Measurements from ENCODE around the gene MTUS2. TPM values are rescaled to one million over a fixed set of nuclear protein-coding genes. Genes with fewer than 3 reads are reported as not detected.
"Not testable (repeated sequence)": the region's sequence is repeated elsewhere in the genome, so short reads cannot be mapped to it uniquely, and the experiment has no call there.

MTUS2 gene
- polyA plus RNA-seq, 4 donors: 0.74 to 6.2 (median 1.6) TPM

DNA sequence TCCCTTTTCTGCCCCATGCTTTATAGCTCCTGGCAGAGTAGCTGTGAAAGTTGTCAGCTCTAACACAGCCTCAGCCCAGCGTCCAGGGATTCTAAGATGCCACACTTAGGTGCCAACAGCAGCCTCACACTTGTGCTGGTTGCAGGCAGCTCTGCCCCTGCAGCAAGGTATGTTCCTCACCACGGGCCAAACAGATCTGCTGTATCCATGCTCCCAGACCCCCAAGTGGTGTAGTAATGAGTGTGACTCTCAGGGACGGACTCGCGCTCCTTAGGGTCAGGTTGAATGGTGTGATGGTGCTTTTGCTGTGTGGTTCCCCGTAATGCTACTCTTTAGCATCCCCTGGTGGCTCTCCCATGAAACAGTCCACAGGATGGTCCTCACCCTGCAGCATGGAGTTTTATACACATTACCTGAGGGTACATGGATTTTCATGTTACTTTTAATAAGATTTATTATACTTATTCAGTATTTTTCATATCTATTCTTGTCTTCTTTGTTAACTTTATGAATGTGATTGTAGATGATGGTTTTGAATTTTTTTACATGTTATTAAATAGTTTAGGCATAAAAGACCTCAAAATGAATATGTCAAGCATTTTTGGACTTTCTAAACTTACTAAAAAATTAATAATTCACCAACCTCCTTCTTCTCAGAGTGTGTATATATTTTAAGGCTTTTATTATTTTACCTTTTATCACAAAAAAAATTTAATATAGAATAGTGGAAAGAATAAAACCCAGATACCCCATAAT lies 542.9 kb downstream of the MTUS2 start:
- DNase-seq (ENCODE audit: low read depth in 4 of 4, low spot score in 3 of 4): peak; percentile 29 to 60 (median 36)

DNA sequence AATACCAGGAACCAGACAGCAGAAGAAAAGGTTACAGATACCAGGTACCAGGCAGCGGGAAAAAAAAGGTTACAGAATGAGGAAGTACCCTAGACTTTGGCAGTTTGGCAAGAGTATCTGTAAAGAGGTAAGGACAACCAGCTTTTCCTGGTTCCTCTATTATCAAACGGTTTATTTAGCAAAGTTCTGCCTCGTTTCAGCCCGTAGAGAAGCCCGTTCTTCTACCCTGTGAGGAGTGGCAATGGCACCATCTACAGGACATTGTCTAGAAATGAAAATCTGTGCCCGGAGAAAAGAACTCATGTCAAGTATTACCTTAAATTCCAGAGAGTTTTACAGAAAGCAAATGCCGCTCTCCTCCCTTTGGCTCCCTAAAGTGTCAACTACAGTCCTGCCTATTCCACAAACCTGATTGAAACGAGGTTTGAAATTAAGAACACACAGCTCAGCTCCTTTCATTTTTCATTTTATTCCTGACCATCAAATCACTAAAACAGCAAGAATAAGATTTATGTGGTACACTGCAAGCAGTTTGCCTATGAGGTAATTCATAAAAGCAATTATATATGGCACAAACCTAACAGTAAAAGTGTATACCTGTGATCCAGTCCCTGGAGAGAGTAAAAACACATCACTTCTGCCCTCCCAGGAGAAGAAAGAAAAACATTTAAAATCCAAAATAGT lies 549.1 kb downstream of the MTUS2 start:
- DNase-seq (ENCODE audit: low read depth in 4 of 4, low spot score in 3 of 4): peak in 3 of 4 donors; percentile 18 to 35 (median 20)

DNA sequence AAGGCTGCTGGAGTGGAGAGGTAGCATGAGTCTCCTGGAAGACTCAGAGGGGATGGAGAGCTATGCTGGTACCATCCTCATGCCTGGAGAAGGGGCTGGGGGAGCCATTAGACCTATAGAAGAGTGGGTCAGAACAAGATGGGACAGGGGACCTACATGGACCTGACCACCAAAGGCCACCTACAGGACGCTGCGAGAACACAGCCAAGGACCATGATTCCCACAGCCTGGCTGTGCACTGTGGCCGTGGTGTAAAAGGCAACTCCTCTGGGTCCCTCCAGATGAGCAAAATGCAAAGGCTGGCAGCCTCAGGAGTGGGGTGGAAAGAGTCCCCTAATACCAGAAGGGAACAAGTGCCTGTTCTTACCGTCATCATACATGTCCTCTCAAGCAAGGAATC lies 559.1 kb downstream of the MTUS2 start:
- no peak for DNase-seq (ENCODE audit: low read depth in 4 of 4, low spot score in 3 of 4)

DNA sequence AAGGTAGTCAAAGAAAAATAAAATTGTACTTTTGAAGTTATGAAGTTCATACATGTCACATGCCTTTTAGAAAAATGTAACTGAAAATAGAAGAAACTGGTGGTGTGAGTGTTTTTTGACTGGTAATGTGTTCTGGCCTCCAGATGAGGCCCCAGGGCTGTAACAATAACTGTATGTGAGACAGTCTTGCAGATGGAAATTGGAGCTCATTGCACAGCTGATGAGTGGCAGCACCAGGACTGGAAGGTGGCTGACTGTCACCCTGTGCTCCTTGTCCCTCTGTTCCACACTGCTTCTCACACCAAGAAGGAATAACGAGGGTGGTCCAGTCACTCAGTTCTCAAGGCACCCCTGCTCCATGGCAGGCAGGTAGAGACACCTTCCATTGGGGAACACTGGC lies 559.7 kb downstream of the MTUS2 start:
- DNase-seq (ENCODE audit: low read depth in 4 of 4, low spot score in 3 of 4): no peak

DNA sequence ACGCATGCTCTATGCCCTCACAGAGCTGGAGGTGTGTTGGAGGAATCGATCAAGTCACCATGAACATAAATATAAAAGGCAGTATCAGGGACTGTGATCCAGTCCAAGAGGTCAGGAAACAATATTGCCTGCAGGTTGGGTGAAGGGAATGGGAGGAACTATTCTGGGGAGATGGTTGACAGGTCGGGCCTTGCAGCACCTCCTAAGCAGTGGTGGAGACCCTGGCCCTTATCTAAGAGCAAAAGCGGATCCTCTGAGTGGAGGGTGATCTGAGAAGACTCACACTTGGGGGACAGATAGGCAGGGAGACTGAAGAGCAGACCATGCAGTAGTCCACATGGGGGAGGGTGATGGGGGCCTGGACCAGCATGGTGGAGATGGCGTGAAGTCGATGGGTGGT lies 561.9 kb downstream of the MTUS2 start:
- DNase-seq (ENCODE audit: low read depth in 4 of 4, low spot score in 3 of 4): no peak

DNA sequence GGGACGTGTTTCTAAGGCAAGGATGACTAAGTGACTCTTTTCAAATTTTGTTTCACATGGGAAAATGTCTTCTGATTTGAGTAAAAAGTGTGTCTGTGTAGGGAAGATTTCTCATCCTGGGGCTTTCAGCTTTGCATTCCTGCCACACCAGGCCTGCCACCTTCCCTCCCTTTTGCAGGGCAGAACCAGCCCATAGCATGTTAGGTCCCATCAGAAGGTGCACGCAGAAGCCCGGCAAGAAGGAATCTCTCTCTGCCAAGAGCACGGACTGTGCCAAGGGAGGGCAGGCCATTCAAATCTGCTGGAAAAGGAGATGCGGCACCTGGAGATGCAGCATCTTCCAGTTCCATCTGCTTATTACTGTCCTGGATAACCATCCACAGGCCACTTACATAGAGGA lies 563.3 kb downstream of the MTUS2 start:
- no peak for DNase-seq (ENCODE audit: low read depth in 4 of 4, low spot score in 3 of 4)

DNA sequence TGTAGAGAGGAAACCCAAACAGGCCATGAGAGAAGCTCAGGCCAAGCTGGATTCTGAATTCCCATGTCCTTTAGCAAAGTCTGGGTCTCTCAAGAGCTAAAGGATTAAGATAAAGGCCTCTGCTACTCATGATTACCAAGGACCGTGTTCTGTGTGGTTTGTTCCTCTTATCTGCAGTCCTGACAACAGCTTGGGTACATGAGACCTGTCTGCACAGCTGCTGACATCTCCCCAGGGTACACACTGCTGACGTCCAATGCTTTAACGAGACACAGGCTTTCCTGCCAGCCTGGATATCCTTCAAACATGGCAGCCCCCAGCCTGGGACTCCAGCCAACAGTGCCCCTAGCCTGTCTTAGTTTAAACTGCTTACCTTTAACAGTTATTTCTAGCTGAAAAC lies 564.3 kb downstream of the MTUS2 start:
- DNase-seq (ENCODE audit: low read depth in 4 of 4, low spot score in 3 of 4): no peak

DNA sequence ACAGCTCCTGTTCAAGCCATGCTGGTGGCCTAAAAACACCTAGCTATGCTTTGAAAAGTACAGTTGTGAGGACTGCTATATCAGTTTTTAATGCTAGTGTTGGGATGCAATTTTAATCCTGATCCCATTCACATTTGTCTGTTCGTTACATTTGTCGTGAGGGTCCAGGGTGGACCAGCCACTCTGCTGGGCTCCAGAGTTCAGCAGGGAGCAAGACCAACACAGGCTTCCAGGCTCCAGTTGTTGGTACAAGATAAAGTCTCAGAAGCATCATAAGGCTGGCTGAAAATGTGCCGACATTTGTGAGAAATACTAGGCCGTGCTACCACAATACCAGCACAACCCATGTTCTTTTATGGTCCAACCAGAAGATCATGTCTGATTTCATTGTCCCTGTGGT lies 564.7 kb downstream of the MTUS2 start:
- DNase-seq (ENCODE audit: low read depth in 4 of 4, low spot score in 3 of 4): no peak

DNA sequence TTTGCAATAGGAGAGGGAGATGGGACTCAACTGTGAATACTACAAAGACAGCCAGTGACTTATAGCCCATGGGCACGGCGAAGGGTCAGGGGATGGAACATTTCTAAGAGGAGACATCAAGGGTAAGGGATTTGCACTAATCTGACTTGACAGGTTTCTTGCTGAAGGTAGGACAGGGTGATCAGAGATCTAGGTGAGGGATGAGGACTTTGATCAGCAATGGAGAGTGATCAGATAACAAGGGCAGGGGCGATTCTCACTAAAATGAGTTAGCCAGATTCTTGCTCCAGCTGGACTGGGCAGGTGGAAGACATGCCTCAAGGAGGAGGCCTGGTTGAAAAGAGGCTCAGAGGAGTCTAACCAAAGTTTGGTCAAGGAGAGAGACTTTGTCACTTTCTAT lies 566.1 kb downstream of the MTUS2 start:
- DNase-seq (ENCODE audit: low read depth in 4 of 4, low spot score in 3 of 4): no peak

DNA sequence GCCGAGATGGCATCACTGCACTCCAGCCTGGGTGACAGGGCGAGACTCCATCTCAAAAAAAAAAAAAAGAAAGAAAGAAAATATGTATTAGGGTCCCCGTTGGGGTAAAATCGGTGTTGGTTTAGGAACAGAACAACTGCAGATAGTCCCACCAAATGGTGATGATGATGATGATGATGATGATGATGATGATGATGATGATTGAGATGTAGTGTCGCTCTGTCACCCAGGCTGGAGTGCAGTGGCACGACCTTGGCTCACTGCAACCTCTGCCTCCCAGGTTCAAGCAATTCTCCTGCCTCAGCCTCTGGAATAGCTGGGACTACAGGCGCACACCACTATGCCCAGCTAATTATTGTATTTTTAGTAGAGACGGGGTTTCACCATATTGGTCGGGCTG lies 570.5 kb downstream of the MTUS2 start:
- DNase-seq (ENCODE audit: low read depth in 4 of 4, low spot score in 3 of 4): not testable (repeated sequence)

DNA sequence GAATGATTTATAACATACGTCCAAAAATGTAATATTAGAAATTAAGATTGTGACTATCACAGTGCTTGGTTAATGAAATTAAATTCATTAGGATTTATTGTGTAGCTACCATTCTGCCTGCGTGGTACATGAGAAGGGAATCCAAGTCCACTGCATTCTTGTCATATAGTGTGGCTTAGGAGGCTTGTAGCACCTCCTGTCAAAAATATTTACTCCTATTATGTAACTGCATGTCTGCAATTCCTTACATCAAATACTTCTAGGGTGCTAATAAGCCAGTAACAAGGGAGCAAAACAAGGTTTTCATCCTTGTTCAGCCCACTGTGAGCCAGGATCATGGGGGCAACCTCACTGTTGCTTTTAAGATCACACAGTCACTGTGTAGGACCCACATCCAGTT lies 576.3 kb downstream of the MTUS2 start:
- DNase-seq (ENCODE audit: low read depth in 4 of 4, low spot score in 3 of 4): no peak

DNA sequence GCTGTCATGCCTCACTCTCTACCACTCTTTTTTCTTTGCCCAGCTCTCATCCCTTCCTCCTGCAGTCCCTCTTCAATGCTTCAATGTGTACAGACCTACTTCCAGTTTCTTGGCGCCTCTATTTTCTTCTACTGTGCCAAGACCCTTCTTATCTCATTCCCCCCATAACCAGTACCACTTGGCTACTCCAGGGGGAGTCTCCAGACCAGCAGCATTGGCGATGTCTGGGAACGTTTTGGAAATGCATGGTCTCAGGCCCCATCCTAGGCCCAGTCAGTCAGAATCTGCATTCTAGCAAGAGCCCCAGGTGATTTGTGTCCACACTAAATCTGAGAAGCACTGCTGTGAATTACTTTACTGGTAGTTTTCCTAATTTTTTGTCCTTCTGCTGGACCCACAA lies 577.1 kb downstream of the MTUS2 start:
- no peak for DNase-seq (ENCODE audit: low read depth in 4 of 4, low spot score in 3 of 4)

DNA sequence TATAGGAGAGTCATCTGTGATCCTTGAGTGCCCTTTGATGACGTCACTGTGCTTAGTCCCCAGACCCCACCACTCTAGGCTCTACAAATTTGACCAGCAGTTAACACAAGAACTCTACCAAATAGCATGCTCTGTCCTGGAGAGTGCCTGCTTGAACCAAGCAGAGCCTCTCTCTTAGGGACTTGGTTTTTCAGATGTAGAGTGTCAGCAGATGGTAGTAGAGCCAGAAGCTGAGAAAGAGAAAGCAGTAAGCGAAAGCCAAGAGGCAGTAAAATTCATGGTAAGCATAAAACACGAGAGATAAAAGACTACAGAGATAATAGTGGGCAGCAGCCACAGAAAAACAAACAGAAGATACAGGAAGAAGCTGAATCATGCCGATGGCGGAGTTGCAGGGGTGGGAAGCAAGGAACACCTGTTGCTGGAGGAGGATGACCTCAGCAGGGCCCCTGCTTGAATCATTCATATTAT lies 582.1 kb downstream of the MTUS2 start:
- DNase-seq (ENCODE audit: low read depth in 4 of 4, low spot score in 3 of 4): no peak

DNA sequence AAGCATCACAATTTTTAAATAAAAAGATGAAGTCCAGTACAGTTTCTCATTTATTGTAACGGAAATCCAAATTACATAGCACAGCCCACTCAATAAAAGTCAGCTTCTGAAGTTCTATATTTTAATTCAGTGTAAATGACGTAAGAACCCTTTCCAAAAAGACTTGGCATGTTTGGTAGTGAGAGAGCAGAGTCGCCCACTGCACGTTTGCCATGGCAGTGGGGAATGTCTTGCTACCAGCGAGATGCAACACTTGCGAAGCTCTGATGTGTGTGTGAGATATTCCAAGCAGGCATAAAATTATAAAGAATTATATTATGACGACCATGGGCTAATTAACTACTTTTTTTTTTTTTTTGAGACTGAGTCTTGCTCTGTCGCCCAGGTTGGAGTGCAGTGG lies 585.3 kb downstream of the MTUS2 start:
- DNase-seq (ENCODE audit: low read depth in 4 of 4, low spot score in 3 of 4): no peak

DNA sequence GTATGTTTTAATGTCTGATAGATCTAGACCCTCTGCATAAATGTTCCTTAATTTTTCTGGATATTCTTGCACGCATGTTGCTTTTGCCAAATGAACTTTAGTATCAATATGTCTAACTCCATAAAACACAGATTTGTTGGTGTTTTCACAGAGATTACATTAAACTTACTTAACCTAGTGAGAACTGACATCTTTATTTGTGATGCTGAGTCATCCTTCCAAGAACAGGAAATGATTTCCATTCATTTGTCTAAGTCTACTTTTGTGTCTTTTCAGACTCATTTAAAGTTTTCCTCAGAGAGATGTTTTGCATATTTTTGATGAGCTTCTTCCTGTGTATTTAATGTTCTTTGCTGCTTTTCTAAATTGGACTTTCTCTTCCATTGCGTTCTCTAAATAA lies 591.3 kb downstream of the MTUS2 start:
- no peak for DNase-seq (ENCODE audit: low read depth in 4 of 4, low spot score in 3 of 4)

DNA sequence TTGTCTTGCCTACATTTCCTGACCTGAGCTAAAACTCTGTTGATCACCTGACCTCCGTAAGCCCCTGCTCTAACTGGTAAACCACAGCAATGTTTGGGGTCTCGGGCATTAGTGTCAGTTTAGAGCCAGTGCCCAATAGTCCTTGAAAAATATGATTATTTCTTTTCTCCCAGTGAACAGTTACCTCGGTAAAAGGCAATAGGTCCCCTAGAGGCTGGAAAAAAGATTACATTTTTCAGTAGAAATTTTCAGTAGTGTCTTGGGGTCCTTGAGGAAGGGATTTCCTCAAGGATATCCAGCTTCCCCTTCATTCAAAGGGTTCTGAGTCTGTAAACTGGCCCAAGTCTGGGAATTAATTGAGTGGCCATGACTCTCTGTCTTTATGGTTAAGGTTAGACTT lies 597.9 kb downstream of the MTUS2 start:
- no peak for DNase-seq (ENCODE audit: low read depth in 4 of 4, low spot score in 3 of 4)

DNA sequence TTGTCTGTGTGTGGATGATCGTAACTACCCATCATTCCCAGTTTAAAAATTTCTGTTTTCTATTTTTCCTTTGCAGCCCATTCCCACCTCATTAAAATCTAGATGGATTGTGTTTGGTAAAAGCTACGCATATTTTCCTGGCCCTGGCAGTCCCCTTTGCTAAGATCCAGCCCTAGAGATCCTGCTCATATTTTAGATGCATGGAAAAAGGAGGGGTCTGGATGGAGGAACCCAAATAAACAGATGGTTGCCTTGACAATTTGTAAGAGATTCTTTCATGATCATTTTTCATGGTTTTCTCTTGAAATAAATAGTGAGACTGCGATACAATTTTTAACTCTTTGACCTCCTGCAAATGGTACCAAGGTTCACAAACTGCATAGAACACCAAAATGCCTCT lies 601.0 kb downstream of the MTUS2 start:
- DNase-seq (ENCODE audit: low read depth in 4 of 4, low spot score in 3 of 4): no peak

DNA sequence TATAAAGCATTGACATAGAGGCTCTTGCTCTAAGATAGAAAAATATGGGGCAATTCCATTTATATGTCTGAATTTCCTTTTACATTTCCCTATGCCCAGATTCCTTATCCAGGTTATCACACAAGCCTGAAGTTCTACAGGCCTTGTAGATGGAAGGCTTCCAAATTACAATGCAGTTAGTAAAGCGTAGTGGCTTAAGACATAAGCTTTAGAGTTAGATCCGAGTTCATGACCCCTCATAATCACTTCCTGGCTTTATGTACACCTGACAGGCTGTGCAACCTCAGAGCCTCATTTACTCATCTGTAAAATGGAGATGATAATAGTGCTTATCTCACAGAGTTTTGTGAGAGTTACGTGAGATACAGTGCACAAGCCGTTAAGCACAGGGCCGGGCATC lies 601.9 kb downstream of the MTUS2 start:
- no peak for DNase-seq (ENCODE audit: low read depth in 4 of 4, low spot score in 3 of 4)

DNA sequence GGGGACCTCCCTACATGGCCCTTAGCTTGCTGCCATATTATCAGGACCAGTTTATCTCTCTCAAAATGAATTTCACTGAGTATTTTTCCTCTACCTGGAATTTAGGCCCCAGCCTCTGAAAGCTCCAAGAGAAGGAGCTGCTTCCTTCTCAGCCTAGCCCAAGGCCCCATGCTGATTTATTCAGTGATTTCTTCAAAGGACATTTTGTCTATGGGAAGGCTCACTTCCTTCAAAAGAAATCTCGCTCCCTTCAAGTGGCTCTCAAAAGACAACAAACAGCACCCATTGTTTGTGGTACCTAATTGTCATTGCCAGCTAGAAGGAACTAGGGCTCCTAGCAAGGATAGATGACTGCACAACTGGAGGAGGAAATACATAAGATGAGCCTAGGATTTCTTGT lies 602.9 kb downstream of the MTUS2 start:
- no peak for DNase-seq (ENCODE audit: low read depth in 4 of 4, low spot score in 3 of 4)

DNA sequence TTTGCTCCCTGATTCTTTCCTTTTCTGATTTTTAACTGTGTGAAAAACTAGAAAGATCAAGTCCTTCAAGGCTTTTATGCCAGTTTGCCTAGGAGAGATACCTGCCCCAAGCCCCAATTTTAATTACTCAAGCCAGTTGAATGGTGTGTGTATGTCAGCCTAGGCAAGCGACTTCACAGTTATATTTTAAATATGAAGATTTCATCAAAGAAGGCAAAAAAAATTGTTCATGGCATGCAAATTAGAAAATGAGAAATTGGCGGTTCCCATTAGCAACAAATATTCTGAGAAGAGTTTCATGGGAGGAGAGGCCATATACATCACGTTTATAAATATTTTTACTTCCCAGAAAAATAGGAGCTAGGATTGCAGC lies 607.8 kb downstream of the MTUS2 start:
- no peak for DNase-seq (ENCODE audit: low read depth in 4 of 4, low spot score in 3 of 4)

DNA sequence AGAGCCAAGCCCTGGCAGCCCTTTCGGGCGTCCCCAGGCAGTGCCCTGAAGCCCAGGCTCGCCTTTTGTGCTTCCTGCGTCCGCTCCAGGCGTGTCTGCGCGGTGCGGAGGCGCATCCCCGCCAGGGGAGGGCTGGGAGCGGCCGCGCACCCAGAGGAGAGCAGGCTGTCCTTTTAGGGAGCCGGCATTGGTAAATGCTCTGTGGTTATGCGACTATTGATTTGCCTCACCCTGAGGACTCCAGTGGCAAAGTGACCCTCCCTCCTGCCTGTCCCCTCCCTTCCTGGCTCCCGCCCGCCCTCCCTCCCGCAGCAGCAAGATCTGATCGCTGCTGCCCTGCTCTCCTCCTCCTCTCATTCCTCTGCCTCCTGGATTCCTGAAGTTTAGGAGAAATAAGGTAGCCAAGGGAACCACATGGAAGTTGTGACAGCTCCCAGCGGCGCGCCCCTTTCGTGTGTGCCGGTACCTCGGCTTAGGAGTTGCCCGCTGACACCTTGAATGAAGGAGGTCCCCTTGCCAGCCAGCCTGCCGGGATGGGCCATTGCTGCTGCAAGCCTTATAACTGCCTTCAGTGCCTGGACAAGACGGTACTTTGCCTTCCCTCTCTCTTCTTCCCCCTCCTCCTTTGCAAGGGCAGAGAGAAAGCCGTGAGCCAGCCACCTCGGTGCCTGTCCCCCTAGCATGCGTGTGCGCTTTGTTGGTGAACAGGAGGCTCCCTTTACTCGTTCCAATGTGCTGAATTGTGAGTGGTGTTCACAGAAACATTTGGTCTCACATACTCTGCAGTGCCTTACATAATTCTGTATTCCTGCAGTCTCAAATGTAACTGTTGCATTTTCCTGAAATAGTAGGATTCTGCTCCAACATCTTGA lies 608.4 kb downstream of the MTUS2 start:
- DNase-seq (ENCODE audit: low read depth in 4 of 4, low spot score in 3 of 4): no peak

Measured in left renal pelvis (tissue), 4 donors.